Testis (tissue), 3 donors: ENCODE data around the gene PDGFRB. TPM values are rescaled to one million over a fixed set of nuclear protein-coding genes. Genes with fewer than 3 reads are reported as not detected.

Experiments
- DNase-seq: peaks from one replicate; pipeline ENCODE4 v3.0.0-alpha.2; 2019
- H3K27ac ChIP-seq, 2 donors: fragments of 200-600 bp; sonication (generic); one replicate each; pipeline ENCODE4 v1.5.1; 2019
- H3K27me3 ChIP-seq: fragments of 200-600 bp; sonication (generic); one replicate; pipeline ENCODE4 v1.5.1; 2019
- H3K36me3 ChIP-seq: fragments of 200-600 bp; sonication (generic); one replicate; pipeline ENCODE4 v1.5.1; 2017; ENCODE audit warnings: low read depth; ENCODE audit errors: missing control alignments
- H3K4me1 ChIP-seq: fragments of 200-600 bp; sonication (generic); one replicate; pipeline ENCODE4 v1.5.1; 2019
- H3K4me3 ChIP-seq, 2 donors: fragments of 200-600 bp; sonication (generic); one replicate each; pipeline ENCODE4 v1.5.1; 2017 to 2019
- H3K9me3 ChIP-seq: fragments of 200-600 bp; sonication (generic); one replicate; pipeline ENCODE4 v1.5.1; 2017
- POLR2A ChIP-seq: fragments of 450-650 bp; IDR thresholded peaks from one replicate; pipeline ENCODE4 v1.6.1; 2017; ENCODE audit warnings: antibody characterized with exemption, mild to moderate bottlenecking, moderate library complexity
- whole genome bisulfite sequencing, 2 donors: methylation state at CpG; one replicate each; pipeline ENCODE4 v1.1.5; 2018; 5-methylcytosine and 5-hydroxymethylcytosine counted together
- intact Hi-C: fragments of 100-400 bp; cut with DNase I; formaldehyde crosslinking; loops from one replicate; pipeline ENCODE4 v1.15.1; 2023; ENCODE audit warnings: low total_unique reads
- polyA plus RNA-seq: library from polyadenylated mRNA; stranded (reverse); fragments of 350-450 nt; fragmentation: Illumina TruSeq; extraction: RNeasy Lipid Tissue Mini Kit (QIAGEN cat#74804); gene quantifications from one replicate; pipeline ENCODE4 v1.2.3, GENCODE V29; 2014; ENCODE audit warnings: low read depth, low replicate concordance; ENCODE audit not compliant: insufficient read depth
- total RNA-seq, 2 donors: library from RNA; depleted of rRNA; stranded (reverse); fragments of >200 nt; gene quantifications; one replicate each; pipeline ENCODE4 v1.2.3, GENCODE V29; 2016
- TF ChIP-seq, protein P1 (sequence below), 3 experiments: fragments of 450-650 bp in 2 of 3; fragments of 200-600 bp in 1 of 3; sonication (generic) in 1 of 3; IDR thresholded peaks; one replicate each; pipeline ENCODE4 v1.5.1; 2016 to 2019; ENCODE audit warnings: antibody characterized with exemption in 3 of 3, mild to moderate bottlenecking in 2 of 3, moderate library complexity in 1 of 3

Gene PDGFRB
- total and polyA plus RNA-seq, 3 donors from 2014 or later: 61.6 to 87.0 (median 71.2) TPM

DNA sequence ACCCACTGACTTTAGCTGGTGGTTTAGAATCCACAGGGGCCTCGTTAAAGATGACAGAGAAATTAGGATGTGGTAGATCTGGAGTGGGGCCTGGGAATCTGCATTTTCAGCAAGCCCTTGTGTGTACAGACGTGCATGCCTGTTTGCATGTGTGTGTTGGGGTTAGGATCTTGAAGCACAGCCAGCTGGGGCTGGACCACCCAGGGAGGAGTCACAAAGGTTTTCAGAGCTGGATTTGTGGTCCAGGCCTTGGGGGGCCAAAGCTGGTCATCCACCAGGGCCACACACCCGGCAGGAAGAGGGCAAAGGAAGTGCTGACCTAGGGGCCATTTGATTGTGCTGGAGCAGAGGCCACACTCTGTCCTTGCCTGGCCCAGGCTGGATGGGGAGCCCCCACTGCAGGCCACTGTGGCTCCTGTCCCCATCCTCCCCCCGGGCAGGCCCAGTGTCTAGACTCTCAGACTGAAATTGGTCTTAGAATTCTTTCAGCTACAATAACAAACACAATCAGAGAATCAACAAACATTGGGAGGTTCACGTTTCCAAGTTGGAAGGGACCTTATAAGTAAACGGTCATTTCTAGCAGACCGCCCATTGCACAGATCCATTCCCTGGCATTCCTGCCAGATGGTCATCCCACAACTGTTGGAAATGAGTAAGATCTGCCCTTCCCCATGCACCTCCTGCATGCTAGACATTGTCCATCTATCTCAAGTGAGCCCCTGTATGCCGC lies 21.3 kb upstream of the PDGFRB start:
- WGBS, 2 donors: 59 to 65% methylated on average over 6 to 8 of the region's 8 CpGs
- TF ChIP-seq POLR2A: no peak
- TF ChIP-seq, protein P1, sequence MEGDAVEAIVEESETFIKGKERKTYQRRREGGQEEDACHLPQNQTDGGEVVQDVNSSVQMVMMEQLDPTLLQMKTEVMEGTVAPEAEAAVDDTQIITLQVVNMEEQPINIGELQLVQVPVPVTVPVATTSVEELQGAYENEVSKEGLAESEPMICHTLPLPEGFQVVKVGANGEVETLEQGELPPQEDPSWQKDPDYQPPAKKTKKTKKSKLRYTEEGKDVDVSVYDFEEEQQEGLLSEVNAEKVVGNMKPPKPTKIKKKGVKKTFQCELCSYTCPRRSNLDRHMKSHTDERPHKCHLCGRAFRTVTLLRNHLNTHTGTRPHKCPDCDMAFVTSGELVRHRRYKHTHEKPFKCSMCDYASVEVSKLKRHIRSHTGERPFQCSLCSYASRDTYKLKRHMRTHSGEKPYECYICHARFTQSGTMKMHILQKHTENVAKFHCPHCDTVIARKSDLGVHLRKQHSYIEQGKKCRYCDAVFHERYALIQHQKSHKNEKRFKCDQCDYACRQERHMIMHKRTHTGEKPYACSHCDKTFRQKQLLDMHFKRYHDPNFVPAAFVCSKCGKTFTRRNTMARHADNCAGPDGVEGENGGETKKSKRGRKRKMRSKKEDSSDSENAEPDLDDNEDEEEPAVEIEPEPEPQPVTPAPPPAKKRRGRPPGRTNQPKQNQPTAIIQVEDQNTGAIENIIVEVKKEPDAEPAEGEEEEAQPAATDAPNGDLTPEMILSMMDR (IDR thresholded peaks at IDR 0.05): no peak
- Histone ChIP-seq H3K27me3 (no peaks in the 10 kb centered on the region), H3K4me3 (no peak overlapping the region), H3K27ac (no peak overlapping the region), H3K9me3 (no peaks in the 10 kb centered on the region), H3K36me3 (no peaks in the 10 kb centered on the region), H3K4me1 (peaks cover 51% of the 10 kb centered on the region)
- no peak for DNase-seq
- intact Hi-C loops: no loop called here

DNA sequence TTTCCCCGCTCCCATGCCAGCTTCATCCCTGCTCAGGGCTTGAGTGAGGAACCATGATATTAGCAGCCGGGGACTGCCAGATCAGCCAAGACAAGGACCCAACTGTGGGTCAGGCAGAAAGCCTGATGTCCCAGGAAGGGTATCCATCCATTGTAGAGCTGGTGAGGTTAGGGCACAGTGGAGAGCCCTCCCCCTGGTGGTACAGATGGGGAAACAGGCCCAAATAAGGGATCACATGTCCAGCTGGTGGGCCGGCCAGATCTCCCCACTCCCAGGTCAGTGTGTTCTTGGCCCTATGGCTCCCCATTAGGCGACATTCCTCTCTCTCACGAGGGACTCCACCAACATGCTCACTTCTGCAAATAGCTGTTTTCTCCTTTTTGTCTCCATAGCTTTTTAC lies 19.9 kb upstream of the PDGFRB start:
- Histone ChIP-seq H3K9me3 (no peaks in the 10 kb centered on the region), H3K4me1 (peaks cover 38% of the 10 kb centered on the region), H3K36me3 (no peaks in the 10 kb centered on the region), H3K27ac (peak overlapping the region in 1 of 2 donors; percentile 23), H3K4me3 (no peak overlapping the region), H3K27me3 (no peaks in the 10 kb centered on the region)
- 64 to 72% methylated on average over 5 of the region's 5 CpGs for WGBS, 2 donors
- DNase-seq: no peak
- intact Hi-C loops: no loop called here
- TF ChIP-seq POLR2A: no peak
- TF ChIP-seq, protein P1 (IDR thresholded peaks at IDR 0.05): peak in 2 of 3 experiments; percentile 15 to 23

DNA sequence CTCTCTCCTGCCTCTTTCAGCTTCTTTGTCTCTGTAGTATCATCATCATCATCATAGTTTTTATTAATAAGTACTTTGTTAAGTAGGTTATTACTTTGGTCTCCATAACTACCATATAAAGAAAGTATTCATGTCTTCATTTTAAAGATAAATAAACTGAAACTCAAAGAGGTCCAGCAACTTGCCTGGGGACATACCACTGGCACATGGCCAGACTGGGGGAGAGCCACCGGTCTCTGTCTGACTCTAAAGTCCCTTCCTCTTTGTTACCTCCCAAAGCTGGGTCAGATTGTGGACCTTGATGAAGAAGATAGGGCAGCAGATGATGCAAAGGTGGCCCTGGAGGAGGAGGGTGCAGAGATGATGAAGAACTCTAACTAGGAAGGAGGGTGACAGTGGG lies 19.4 kb upstream of the PDGFRB start:
- TF ChIP-seq, protein P1 (IDR thresholded peaks at IDR 0.05): no peak
- no peak for TF ChIP-seq POLR2A
- intact Hi-C loops: no loop called here
- Histone ChIP-seq H3K9me3 (no peaks in the 10 kb centered on the region), H3K36me3 (no peaks in the 10 kb centered on the region), H3K4me3 (no peak overlapping the region), H3K27ac (no peak overlapping the region), H3K27me3 (no peaks in the 10 kb centered on the region), H3K4me1 (peaks cover 35% of the 10 kb centered on the region)
- no peak for DNase-seq
- 30 to 41% methylated on average over 1 of the region's 1 CpG for WGBS, 2 donors

DNA sequence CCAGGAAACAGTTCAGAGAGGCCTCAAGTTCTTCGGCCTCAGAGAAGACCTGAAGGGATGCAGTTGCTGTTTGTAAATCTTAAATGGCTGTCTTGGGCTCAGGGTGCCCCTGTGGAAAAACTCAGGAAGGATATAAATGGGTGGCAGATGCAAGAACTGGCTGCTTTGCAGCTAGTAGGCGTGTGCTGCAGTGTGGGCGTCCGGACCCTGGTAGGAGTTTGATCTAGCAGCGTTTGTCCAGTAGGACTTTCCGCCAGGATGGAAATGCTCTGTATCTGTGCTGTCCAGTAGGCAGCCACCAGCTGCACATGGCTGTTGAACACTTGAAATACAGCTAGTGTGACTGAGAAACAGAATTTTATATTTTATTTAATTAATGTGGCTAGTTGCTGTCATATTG lies 18.6 kb upstream of the PDGFRB start:
- Histone ChIP-seq H3K9me3 (no peaks in the 10 kb centered on the region), H3K4me1 (peaks cover 27% of the 10 kb centered on the region), H3K27ac (no peak overlapping the region), H3K4me3 (no peak overlapping the region), H3K27me3 (no peaks in the 10 kb centered on the region), H3K36me3 (no peaks in the 10 kb centered on the region)
- 82 to 89% methylated on average over 6 of the region's 6 CpGs for WGBS, 2 donors
- intact Hi-C loops: no loop called here
- no peak for DNase-seq
- TF ChIP-seq, protein P1 (IDR thresholded peaks at IDR 0.05): no peak
- no peak for TF ChIP-seq POLR2A

DNA sequence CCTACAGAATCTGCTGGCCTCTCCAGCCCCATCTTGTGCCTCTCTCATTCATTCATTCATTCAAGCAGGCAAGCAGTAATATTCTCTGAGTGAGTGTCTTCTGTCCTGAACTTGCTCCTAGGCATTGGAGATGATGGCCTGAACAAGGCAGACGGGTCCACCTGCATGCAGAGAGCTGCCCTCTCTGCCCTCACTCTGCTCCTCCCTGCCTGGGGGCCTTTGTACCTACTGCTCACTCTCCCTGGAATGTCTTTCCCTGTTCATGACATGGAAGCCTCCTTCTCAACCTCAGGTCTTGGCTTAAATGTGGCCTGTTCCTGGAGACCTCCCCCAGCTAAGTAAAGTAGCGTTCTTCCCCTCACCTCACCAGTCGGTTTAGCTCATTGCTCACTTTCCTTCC lies 17.5 kb upstream of the PDGFRB start:
- H3K4me1 ChIP-seq: peaks cover 33% of the 10 kb centered on the region
- no peaks in the 10 kb centered on the region for H3K27me3 ChIP-seq
- H3K36me3 ChIP-seq: no peaks in the 10 kb centered on the region
- H3K9me3 ChIP-seq: no peaks in the 10 kb centered on the region
- intact Hi-C loops: no loop called here
- no peak overlapping the region for H3K4me3 ChIP-seq
- no peak overlapping the region for H3K27ac ChIP-seq
- no peak for DNase-seq
- TF ChIP-seq, protein P1 (IDR thresholded peaks at IDR 0.05): no peak
- TF ChIP-seq POLR2A: no peak
- WGBS, 2 donors: 85 to 90% methylated on average over 3 of the region's 3 CpGs
